H9 (cell line): Measurements from ENCODE around the gene DCN. TPM values are rescaled to one million over a fixed set of nuclear protein-coding genes. Genes with fewer than 3 reads are reported as not detected.

Experiments
- DNase-seq: peaks from one replicate; pipeline ENCODE4 v3.0.0-alpha.2; 2017
- H2AFZ ChIP-seq: one replicate; pipeline ENCODE4 v1.6.1; 2013; ENCODE audit warnings: mild to moderate bottlenecking, low read length, control low read depth, moderate library complexity
- H2AK5ac ChIP-seq: 2 replicates; pipeline ENCODE4 v1.6.1; 2013; ENCODE audit warnings: low read length, control low read depth, mixed read lengths; ENCODE audit not compliant: insufficient read length
- H2BK120ac ChIP-seq: one replicate; pipeline ENCODE4 v1.6.1; 2013; ENCODE audit warnings: low read depth, mild to moderate bottlenecking, low read length, control low read depth, inconsistent platforms; ENCODE audit not compliant: poor library complexity, severe bottlenecking
- H2BK12ac ChIP-seq: 2 replicates; pipeline ENCODE4 v1.6.1; 2013; ENCODE audit warnings: low read length, control low read depth, mixed read lengths, low read depth; ENCODE audit not compliant: insufficient read length
- H2BK15ac ChIP-seq: 2 replicates; pipeline ENCODE4 v1.6.1; 2013; ENCODE audit warnings: low read depth, low read length, control low read depth
- H2BK20ac ChIP-seq: one replicate; pipeline ENCODE4 v1.6.1; 2013; ENCODE audit warnings: low read depth, mild to moderate bottlenecking, low read length, control low read depth, inconsistent platforms; ENCODE audit not compliant: poor library complexity, severe bottlenecking
- H2BK5ac ChIP-seq: 2 replicates; pipeline ENCODE4 v1.6.1; 2013; ENCODE audit warnings: low read length, control low read depth, mixed read lengths; ENCODE audit not compliant: insufficient read length
- H3K14ac ChIP-seq: 2 replicates; pipeline ENCODE4 v1.6.1; 2013; ENCODE audit warnings: low read length, control low read depth; ENCODE audit not compliant: insufficient read depth
- H3K18ac ChIP-seq: 2 replicates; pipeline ENCODE4 v1.6.1; 2013; ENCODE audit warnings: low read depth, mild to moderate bottlenecking, mixed read lengths, low read length, control low read depth; ENCODE audit not compliant: insufficient read length
- H3K23ac ChIP-seq: 2 replicates; pipeline ENCODE4 v1.6.1; 2013; ENCODE audit warnings: low read length, control low read depth, mixed read lengths, low read depth; ENCODE audit not compliant: insufficient read length
- H3K23me2 ChIP-seq: 2 replicates; pipeline ENCODE4 v1.6.1; 2013; ENCODE audit warnings: low read depth, mild to moderate bottlenecking, mixed read lengths, low read length, control low read depth; ENCODE audit not compliant: insufficient read length, poor library complexity, severe bottlenecking
- H3K27ac ChIP-seq: 2 replicates; pipeline ENCODE4 v1.5.1; 2013; ENCODE audit warnings: low read length, control low read depth, mixed read lengths, low read depth; ENCODE audit not compliant: insufficient read length
- H3K27me3 ChIP-seq: 2 replicates; pipeline ENCODE4 v1.6.1; 2013; ENCODE audit warnings: low read length, control low read depth, inconsistent platforms; ENCODE audit not compliant: insufficient read depth
- H3K4ac ChIP-seq: 2 replicates; pipeline ENCODE4 v1.6.1; 2013; ENCODE audit warnings: low read depth, mild to moderate bottlenecking, control low read depth, inconsistent platforms, low read length, moderate library complexity
- H3K4me1 ChIP-seq: 2 replicates; pipeline ENCODE4 v1.6.1; 2013; ENCODE audit warnings: low read length, control low read depth, inconsistent platforms; ENCODE audit not compliant: insufficient read depth
- H3K4me2 ChIP-seq: 2 replicates; pipeline ENCODE4 v1.6.1; 2013; ENCODE audit warnings: low read length, control low read depth, mixed read lengths; ENCODE audit not compliant: insufficient read length, insufficient read depth
- H3K56ac ChIP-seq: 2 replicates; pipeline ENCODE4 v1.6.1; 2013; ENCODE audit warnings: low read depth, mild to moderate bottlenecking, mixed read lengths, low read length, control low read depth; ENCODE audit not compliant: insufficient read length
- H3K79me1 ChIP-seq: 2 replicates; pipeline ENCODE4 v1.6.1; 2013; ENCODE audit warnings: low read depth, mild to moderate bottlenecking, moderate library complexity, low read length, control low read depth, inconsistent platforms; ENCODE audit not compliant: insufficient read depth, poor library complexity, severe bottlenecking
- H3K79me2 ChIP-seq: 2 replicates; pipeline ENCODE4 v1.6.1; 2013; ENCODE audit warnings: low read length, control low read depth, inconsistent platforms; ENCODE audit not compliant: insufficient read depth
- H3K9ac ChIP-seq: 2 replicates; pipeline ENCODE4 v1.6.1; 2013; ENCODE audit warnings: low read length, control low read depth, mixed read lengths; ENCODE audit not compliant: insufficient read length; ENCODE audit errors: extremely low read depth
- H3K9me3 ChIP-seq: one replicate; pipeline ENCODE4 v1.6.1; 2013; ENCODE audit warnings: low read depth, low read length, inconsistent platforms; ENCODE audit not compliant: control insufficient read depth
- H3T11ph ChIP-seq: one replicate; pipeline ENCODE4 v1.6.1; 2013; ENCODE audit warnings: mild to moderate bottlenecking, low read length, control low read depth, inconsistent platforms
- H4K20me1 ChIP-seq: one replicate; pipeline ENCODE4 v1.6.1; 2013; ENCODE audit not compliant: control insufficient read depth, insufficient read length, insufficient read depth
- H4K5ac ChIP-seq: 2 replicates; pipeline ENCODE4 v1.6.1; 2013; ENCODE audit warnings: low read depth, mild to moderate bottlenecking, mixed read lengths, low read length, control low read depth; ENCODE audit not compliant: insufficient read length
- H4K8ac ChIP-seq: replicated peaks from 2 replicates; pipeline ENCODE4 v1.6.1; 2013; ENCODE audit warnings: low read length, control low read depth, mixed read lengths, low read depth; ENCODE audit not compliant: insufficient read length
- H4K91ac ChIP-seq: 2 replicates; pipeline ENCODE4 v1.6.1; 2013; ENCODE audit warnings: low read depth, mild to moderate bottlenecking, moderate library complexity, mixed read lengths, low read length, control low read depth; ENCODE audit not compliant: insufficient read length
- H3K27ac Mint-ChIP-seq, 3 experiments: 2 replicates in 2 of 3; 3 replicates in 1 of 3; pipeline ENCODE4 v1.8.0; 2020 to 2021; ENCODE audit warnings: mixed read lengths in 3 of 3, mild to moderate bottlenecking in 1 of 3, moderate library complexity in 1 of 3
- H3K27me3 Mint-ChIP-seq: 2 replicates; pipeline ENCODE4 v1.8.0; 2021; ENCODE audit warnings: low read depth, mild to moderate bottlenecking, moderate library complexity, mixed read lengths
- H3K36me3 Mint-ChIP-seq, 3 experiments: 2 replicates in 2 of 3; 3 replicates in 1 of 3; pipeline ENCODE4 v1.8.0; 2020 to 2021; ENCODE audit warnings: low read depth in 3 of 3, mixed read lengths in 3 of 3; ENCODE audit not compliant: insufficient read depth in 1 of 3
- H3K4me1 Mint-ChIP-seq, 2 experiments: 2 replicates each; pipeline ENCODE4 v1.8.0; 2020; ENCODE audit warnings: mixed read lengths in 2 of 2
- H3K4me3 Mint-ChIP-seq, 2 experiments: 2 replicates in 1 of 2; 3 replicates in 1 of 2; pipeline ENCODE4 v1.8.0; 2020 to 2021; ENCODE audit warnings: mild to moderate bottlenecking in 2 of 2, mixed read lengths in 2 of 2, moderate library complexity in 1 of 2
- H3K9me3 Mint-ChIP-seq, 2 experiments: 2 replicates in 1 of 2; 3 replicates in 1 of 2; pipeline ENCODE4 v1.8.0; 2020; ENCODE audit warnings: mild to moderate bottlenecking in 2 of 2, mixed read lengths in 2 of 2, moderate library complexity in 1 of 2
- WGBS: extraction: QIAGEN DNeasy Blood & Tissue Kit; methylation state at CpG from one replicate; pipeline ENCODE4 v1.1.7; 2013; ENCODE audit warnings: missing lambda C conversion rate, low lambda C conversion rate, mixed read lengths; ENCODE audit not compliant: insufficient read length; ENCODE audit errors: extremely low coverage; 5-methylcytosine and 5-hydroxymethylcytosine counted together
- total RNA-seq: library from RNA; stranded (reverse); gene quantifications from 2 replicates; pipeline ENCODE4 v1.2.1, GENCODE V29; 2021
- TF ChIP-seq, protein P1 (sequence below): fragments of 200-600 bp; sonication (generic); conservative IDR thresholded peaks from 3 replicates; pipeline ENCODE4 v1.8.0; 2021; ENCODE audit warnings: antibody characterized with exemption, mild to moderate bottlenecking

Gene DCN
- total RNA-seq, 1 experiment from 2014 or later, result not detected

GRCh38 chr12:91155990-91156389, 26.6 kb downstream of the DCN start:
- no peaks in the 10 kb centered on the region for H3K36me3 Mint-ChIP-seq
- Histone ChIP-seq H3K14ac (no peak overlapping the region), H3K4ac (no peak overlapping the region), H3K4me1 (no peaks in the 10 kb centered on the region; the same call in 1 of the 2 replicates), H3K23me2 (no peaks in the 10 kb centered on the region), H3K27me3 (no peaks in the 10 kb centered on the region), H2BK20ac (no peak overlapping the region), H4K8ac (no peak overlapping the region), H4K5ac (no peak overlapping the region), H3K4me2 (no peak overlapping the region), H3K27ac (no peak overlapping the region), H3T11ph (no peak overlapping the region), H2BK5ac (no peak overlapping the region), H2BK120ac (no peak overlapping the region), H2AFZ (no peak overlapping the region), H3K56ac (no peak overlapping the region), H4K20me1 (no peaks in the 10 kb centered on the region), H2BK15ac (no peak overlapping the region), H4K91ac (no peak overlapping the region), H2AK5ac (no peak overlapping the region), H3K9me3 (no peaks in the 10 kb centered on the region), H3K79me2 (no peaks in the 10 kb centered on the region), H2BK12ac (no peak overlapping the region), H3K79me1 (no peaks in the 10 kb centered on the region), H3K23ac (no peak overlapping the region), H3K9ac (no peak overlapping the region), H3K18ac (no peak overlapping the region)
- H3K9me3 Mint-ChIP-seq, result no peaks in the 10 kb centered on the region
- no peak overlapping the region for H3K27ac Mint-ChIP-seq
- peaks cover 3 to 4% of the 10 kb centered on the region in 2 experiments; a peak in 2 of 4 replicates for H3K4me1 Mint-ChIP-seq
- WGBS, result no CpG with 5 or more reads among the region's 2 CpGs
- no peak overlapping the region for H3K4me3 Mint-ChIP-seq
- H3K27me3 Mint-ChIP-seq, result no peaks in the 10 kb centered on the region
- no peak for DNase-seq
- TF ChIP-seq, protein P1, sequence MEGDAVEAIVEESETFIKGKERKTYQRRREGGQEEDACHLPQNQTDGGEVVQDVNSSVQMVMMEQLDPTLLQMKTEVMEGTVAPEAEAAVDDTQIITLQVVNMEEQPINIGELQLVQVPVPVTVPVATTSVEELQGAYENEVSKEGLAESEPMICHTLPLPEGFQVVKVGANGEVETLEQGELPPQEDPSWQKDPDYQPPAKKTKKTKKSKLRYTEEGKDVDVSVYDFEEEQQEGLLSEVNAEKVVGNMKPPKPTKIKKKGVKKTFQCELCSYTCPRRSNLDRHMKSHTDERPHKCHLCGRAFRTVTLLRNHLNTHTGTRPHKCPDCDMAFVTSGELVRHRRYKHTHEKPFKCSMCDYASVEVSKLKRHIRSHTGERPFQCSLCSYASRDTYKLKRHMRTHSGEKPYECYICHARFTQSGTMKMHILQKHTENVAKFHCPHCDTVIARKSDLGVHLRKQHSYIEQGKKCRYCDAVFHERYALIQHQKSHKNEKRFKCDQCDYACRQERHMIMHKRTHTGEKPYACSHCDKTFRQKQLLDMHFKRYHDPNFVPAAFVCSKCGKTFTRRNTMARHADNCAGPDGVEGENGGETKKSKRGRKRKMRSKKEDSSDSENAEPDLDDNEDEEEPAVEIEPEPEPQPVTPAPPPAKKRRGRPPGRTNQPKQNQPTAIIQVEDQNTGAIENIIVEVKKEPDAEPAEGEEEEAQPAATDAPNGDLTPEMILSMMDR, result no peak
